Heart right ventricle (tissue), 16 donors: Measurements from ENCODE around the gene KCNJ4. TPM values are rescaled to one million over a fixed set of nuclear protein-coding genes. Genes with fewer than 3 reads are reported as not detected.
A peak's percentile ranks its signal among the peaks of the same experiment; 100 is the strongest.

Experiments
- ATAC-seq, 8 donors: fragments of 200-7000 bp; cut with Tn5 transposase; one replicate each; pipeline ENCODE4 v1.9.1; 2020; ENCODE audit warnings: mild to moderate bottlenecking in 8 of 8, moderate library complexity in 8 of 8, moderate number of reproducible peaks in 1 of 8
- DNase-seq, 2 donors: peaks; one replicate each; pipeline ENCODE4 v3.0.0-alpha.2; 2020
- H3K27ac ChIP-seq, 10 donors: fragments of 200-600 bp; sonication (generic) in 2 of 10; one replicate each; pipeline versions ENCODE4 v1.5.0 to v1.8.0; 2020 to 2022; ENCODE audit warnings: mild to moderate bottlenecking in 3 of 10
- H3K27me3 ChIP-seq, 7 donors: fragments of 200-600 bp; one replicate each; pipeline ENCODE4 v1.8.0; 2021 to 2022; ENCODE audit warnings: mild to moderate bottlenecking in 2 of 7
- H3K36me3 ChIP-seq, 9 donors: fragments of 200-600 bp; sonication (generic) in 1 of 9; one replicate each; pipeline versions ENCODE4 v1.5.0 to v1.8.0; 2020 to 2022; ENCODE audit warnings: mild to moderate bottlenecking in 2 of 9
- H3K4me1 ChIP-seq, 9 donors: fragments of 200-600 bp; sonication (generic) in 1 of 9; one replicate each; pipeline versions ENCODE4 v1.5.0 to v1.8.0; 2020 to 2022; ENCODE audit warnings: mild to moderate bottlenecking in 4 of 9
- H3K4me3 ChIP-seq, 10 donors: fragments of 200-600 bp; sonication (generic) in 2 of 10; one replicate each; pipeline versions ENCODE4 v1.5.0 to v1.8.0; 2020 to 2022; ENCODE audit warnings: mild to moderate bottlenecking in 7 of 10, moderate library complexity in 2 of 10
- H3K9me3 ChIP-seq, 11 donors: fragments of 200-600 bp in 10 of 11; sonication (generic) in 2 of 11; one replicate each; pipeline versions ENCODE4 v1.5.0 to v1.8.0; 2013 to 2022; ENCODE audit warnings: mild to moderate bottlenecking in 2 of 11, control low read depth in 1 of 11, moderate library complexity in 1 of 11
- WGBS, 2 donors: extraction: QIAGEN DNeasy Blood & Tissue Kit; methylation state at CpG; one replicate each; pipeline ENCODE4 v1.1.7; 2013; ENCODE audit warnings: inconsistent platforms in 1 of 2; 5-methylcytosine and 5-hydroxymethylcytosine counted together
- intact Hi-C, 10 donors: fragments of 100-400 bp; cut with DNase I; formaldehyde crosslinking; loops; one replicate each; pipeline versions ENCODE4 v1.11.1 to v1.14.2; 2022
- polyA plus RNA-seq, 2 donors: library from polyadenylated mRNA; stranded (reverse); fragments of 200-250 nt; gene quantifications; one replicate each; pipeline ENCODE4 v1.2.3, GENCODE V29; 2013
- total RNA-seq, 10 donors: library from RNA; stranded (reverse); fragmentation: NEBNext Ultra II Directional in 3 of 10; extraction: Animal tissue kit (Norgen Biotek cat#: 25700) in 3 of 10; gene quantifications; one replicate each; pipeline versions ENCODE4 v1.2.1 to v1.2.4, GENCODE V29; 2021 to 2023
- TF ChIP-seq, protein P1 (sequence below), 9 donors: fragments of 200-600 bp; sonication (generic) in 2 of 9; IDR thresholded peaks; one replicate each; pipeline versions ENCODE4 v1.5.0 to v1.8.0; 2021 to 2022; ENCODE audit warnings: antibody characterized with exemption in 9 of 9, mild to moderate bottlenecking in 5 of 9, moderate library complexity in 1 of 9
- donor health status: Arrhythmogenic right ventricular cardiomyopathy.
- donor health status: ischemic (EF 13 %, LVEDD 7.1; RV severe dilation, severe dysfunction).
- donor health status: healthy with polysubstance abuse.
- donor health status: DM: no; HTN: yes; CAD: no.
- donor health status: DM: no; HTN: no; CAD: no.
- donor health status: ischemic (EF 25% LVEDD 6.9; RV normal size, moderate dysfunction).
- donor health status: ischemic (EF 25% LVEDD 5.7; RV mildly dilated, moderate dysfunction).
- donor health status: healthy.
- donor health status: DM: yes; HTN: yes; CAD: no.
- donor health status: Ischemic cardiomyopathy.
- donor health status: ischemic (EF 35%, LVEDD 5.7; RV mildly dilated, moderate dysfunction).
- donor health status: nonischemic (EF 11% LVEDD 7.7; RV severe dilation, severe dysfunction).
- donor health status: DM: yes; HTN: yes; CAD: no.
- donor health status: PGD.
- donor health status: ischemic (EF 29% LVEDD 5.4; RV normal size, mild dysfunction).
- donor health status: nonischemic (EF 23%, LVEDD 6.1; RV moderate dilation, normal function).

KCNJ4 gene
- total and polyA plus RNA-seq, 12 donors = 4.9 to 93.3 (median 33.9) TPM

DNA sequence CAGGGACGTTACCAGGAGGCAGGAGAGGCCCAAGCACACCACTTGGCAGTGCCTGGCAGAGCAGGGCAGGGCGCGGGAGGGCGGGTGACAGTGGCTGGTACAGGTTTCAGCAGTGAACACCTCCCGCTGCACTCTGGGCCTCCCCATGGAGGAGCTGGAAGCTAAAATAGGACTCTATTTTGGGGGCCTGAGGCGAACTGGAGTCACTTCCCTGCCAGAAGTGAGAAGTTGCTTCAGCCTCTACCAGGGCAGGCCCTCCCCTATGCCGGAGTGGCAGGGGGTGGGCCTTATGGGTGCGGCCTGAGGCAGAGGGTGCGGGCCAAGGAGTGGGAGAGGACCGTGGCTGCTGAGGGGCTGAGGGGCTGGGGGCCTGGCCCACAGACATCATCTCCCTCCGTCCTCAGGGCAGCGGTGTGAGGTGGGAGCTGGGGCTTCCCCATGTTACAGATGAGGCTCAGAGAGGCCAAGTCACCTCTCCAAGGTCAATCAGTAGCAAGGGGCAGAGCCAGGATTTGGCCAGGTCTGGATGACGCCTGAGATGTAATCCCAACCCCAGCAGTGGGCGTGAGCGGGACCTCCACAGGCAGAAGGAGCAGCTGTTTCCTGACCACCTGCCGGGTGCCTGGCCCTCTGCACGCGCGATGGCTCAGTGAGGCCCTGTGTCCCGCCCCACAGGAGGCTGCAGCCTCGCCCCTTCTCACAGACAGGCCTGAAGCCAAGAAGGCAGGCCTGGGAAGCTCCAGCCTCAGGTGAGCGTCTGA lies 39.3 kb downstream of the KCNJ4 start:
- Histone ChIP-seq H3K36me3 (no peaks in the 10 kb centered on the region), H3K4me3 (no peak overlapping the region), H3K9me3 (no peaks in the 10 kb centered on the region), H3K27me3 (peaks cover 0 to 6% (median 0%) of the 10 kb centered on the region in 7 donors), H3K27ac (peak overlapping the region; percentile 36 to 85 (median 72)), H3K4me1 (peaks cover 7 to 39% (median 15%) of the 10 kb centered on the region in 9 donors)
- DNase-seq = peak; percentile 65 to 66
- intact Hi-C loops = loop anchor here in 5 of 10 donors (2.0 to 10.0 kb wide), 5 partner anchors 35 to 159 kb away; partner anchors contain the start of genes DMC1 (in 2 of the 5), DDX17 (in 1 of the 5) and KDELR3 (in 1 of the 5)
- WGBS, 2 donors = 53 to 64% methylated on average over 21 to 22 of the region's 22 CpGs
- ATAC-seq = peak; percentile 66 to 90 (median 78)
- TF ChIP-seq, protein P1, sequence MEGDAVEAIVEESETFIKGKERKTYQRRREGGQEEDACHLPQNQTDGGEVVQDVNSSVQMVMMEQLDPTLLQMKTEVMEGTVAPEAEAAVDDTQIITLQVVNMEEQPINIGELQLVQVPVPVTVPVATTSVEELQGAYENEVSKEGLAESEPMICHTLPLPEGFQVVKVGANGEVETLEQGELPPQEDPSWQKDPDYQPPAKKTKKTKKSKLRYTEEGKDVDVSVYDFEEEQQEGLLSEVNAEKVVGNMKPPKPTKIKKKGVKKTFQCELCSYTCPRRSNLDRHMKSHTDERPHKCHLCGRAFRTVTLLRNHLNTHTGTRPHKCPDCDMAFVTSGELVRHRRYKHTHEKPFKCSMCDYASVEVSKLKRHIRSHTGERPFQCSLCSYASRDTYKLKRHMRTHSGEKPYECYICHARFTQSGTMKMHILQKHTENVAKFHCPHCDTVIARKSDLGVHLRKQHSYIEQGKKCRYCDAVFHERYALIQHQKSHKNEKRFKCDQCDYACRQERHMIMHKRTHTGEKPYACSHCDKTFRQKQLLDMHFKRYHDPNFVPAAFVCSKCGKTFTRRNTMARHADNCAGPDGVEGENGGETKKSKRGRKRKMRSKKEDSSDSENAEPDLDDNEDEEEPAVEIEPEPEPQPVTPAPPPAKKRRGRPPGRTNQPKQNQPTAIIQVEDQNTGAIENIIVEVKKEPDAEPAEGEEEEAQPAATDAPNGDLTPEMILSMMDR (IDR thresholded peaks at IDR 0.05) = no peak

DNA sequence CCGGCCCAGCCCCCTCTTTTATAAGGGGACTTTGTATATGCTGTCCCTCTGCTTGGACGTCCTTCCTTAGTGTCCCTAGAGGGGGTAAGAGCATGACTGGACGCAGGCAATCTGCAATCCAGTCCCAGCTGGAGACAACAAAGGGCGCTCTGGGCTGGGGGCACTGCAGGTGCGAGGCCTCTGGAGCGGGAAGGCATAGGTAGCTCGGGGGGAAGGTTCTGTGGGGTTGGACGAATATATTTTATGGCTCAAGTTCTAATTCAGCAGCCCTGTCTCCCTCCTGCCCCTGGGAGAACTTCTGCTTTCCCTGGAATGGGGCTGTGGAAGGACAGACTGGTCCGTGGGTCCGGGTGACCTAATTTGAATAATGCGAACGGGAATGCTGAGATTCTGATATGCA lies 40.0 kb downstream of the KCNJ4 start:
- Histone ChIP-seq H3K9me3 (no peaks in the 10 kb centered on the region), H3K27me3 (peaks cover 0 to 6% (median 0%) of the 10 kb centered on the region in 7 donors), H3K36me3 (no peaks in the 10 kb centered on the region), H3K4me1 (peaks cover 7 to 38% (median 15%) of the 10 kb centered on the region in 9 donors), H3K27ac (peak overlapping the region; percentile 33 to 85 (median 72)), H3K4me3 (no peak overlapping the region)
- ATAC-seq = peak in 4 of 8 donors; percentile 28 to 38 (median 32)
- intact Hi-C loops = loop anchor here in 5 of 10 donors (2.0 to 10.0 kb wide), 5 partner anchors 36 to 160 kb away; partner anchors contain the start of genes DMC1 (in 2 of the 5), DDX17 (in 1 of the 5) and KDELR3 (in 1 of the 5)
- no peak for DNase-seq
- TF ChIP-seq, protein P1 (IDR thresholded peaks at IDR 0.05) = peak in 1 of 9 donors; percentile 2
- 63 to 64% methylated on average over 12 of the region's 12 CpGs for WGBS, 2 donors

DNA sequence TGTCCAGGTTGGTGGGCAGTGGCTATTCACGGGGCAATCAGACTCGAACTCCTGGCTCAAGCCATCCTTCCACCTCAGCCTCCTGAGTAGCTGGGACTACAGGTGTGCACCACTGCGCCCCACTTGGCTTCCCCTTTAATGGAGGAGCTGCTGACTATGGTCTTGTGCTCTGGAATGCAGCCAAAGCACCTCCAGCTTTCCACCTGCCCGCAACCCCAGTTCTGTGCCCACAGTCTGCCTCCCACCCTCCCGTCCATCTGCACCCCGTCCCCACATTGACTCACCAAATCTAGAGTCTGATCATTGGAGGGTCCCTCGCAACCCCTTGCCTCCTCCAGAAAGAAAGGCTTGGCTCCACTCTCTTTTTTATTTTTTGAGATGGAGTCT lies 41.0 kb downstream of the KCNJ4 start:
- H3K27me3 ChIP-seq = peaks cover 0 to 6% (median 0%) of the 10 kb centered on the region in 7 donors
- DNase-seq = no peak
- ATAC-seq = no peak
- 90 to 97% methylated on average over 7 of the region's 7 CpGs for WGBS, 2 donors
- intact Hi-C loops = loop anchor here in 7 of 10 donors (2.0 to 10.0 kb wide), 7 partner anchors 33 to 161 kb away; partner anchors contain the start of genes DMC1 (in 6 of the 7) and DDX17 (in 1 of the 7)
- peak overlapping the region in 6 of 10 donors; percentile 53 to 81 (median 72) for H3K27ac ChIP-seq
- no peaks in the 10 kb centered on the region for H3K9me3 ChIP-seq
- TF ChIP-seq, protein P1 (IDR thresholded peaks at IDR 0.05) = no peak
- peaks cover 7 to 32% (median 15%) of the 10 kb centered on the region in 9 donors for H3K4me1 ChIP-seq
- H3K4me3 ChIP-seq = no peak overlapping the region
- no peaks in the 10 kb centered on the region for H3K36me3 ChIP-seq
